ENCODE measurements around the gene PIP4K2A.
"Not testable (repeated sequence)": the region's sequence is repeated elsewhere in the genome, so short reads cannot be mapped to it uniquely, and the experiment has no call there.

Gene PIP4K2A

DNA sequence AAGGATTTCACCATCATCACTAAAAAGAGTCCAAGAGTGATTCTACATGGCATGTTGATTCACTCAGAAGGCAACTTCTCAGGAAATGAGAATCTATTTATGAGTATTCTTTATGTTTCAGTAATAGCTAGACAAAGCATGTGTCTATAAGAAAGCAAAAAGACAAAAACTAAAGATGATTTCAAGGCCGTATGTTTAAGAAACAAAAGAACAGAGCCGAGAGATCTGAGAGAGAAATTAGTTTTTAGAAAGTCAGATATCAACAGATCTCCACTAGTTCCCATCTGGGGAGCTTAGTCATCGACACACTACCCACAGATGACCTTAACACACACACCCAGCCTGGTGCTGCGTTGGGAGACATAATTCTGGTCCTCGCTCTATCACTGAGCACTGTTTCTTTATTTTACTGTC is 21.0 kb downstream of the PIP4K2A start:
- H3K4me3 Mint-ChIP-seq = peak overlapping the region; percentile 66
- peaks cover 96% of the 10 kb centered on the region for H3K4me1 Mint-ChIP-seq (ENCODE audit: low read depth)

DNA sequence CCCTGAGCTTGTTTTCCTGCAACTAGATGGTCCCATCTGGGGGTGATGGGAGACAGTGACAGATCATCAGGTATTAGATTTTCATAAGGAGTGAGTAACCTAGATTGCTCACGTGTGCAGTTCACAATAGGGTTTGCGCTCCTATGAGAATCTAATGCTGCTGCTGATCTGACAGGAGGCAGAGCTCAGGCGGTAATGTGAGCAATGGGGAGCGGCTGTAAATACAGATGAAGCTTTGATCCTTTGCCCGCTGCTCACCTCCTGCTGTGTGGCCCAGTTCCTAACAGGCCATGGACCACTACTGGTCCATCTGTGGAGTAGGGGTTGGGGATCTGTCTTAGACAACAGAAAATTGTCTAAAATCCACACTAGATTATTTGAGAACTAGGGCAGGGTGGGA is 22.3 kb downstream of the PIP4K2A start:
- H3K4me1 Mint-ChIP-seq (ENCODE audit: low read depth) = peaks cover 96% of the 10 kb centered on the region
- H3K27ac Mint-ChIP-seq, H3K4me3 Mint-ChIP-seq, H3K9me3 Mint-ChIP-seq, H3K27me3 Mint-ChIP-seq: not testable (repeated sequence)
- peaks cover 14% of the 10 kb centered on the region for H3K36me3 Mint-ChIP-seq (ENCODE audit: low read depth)

More for the DNA sequence above, 21.0 kb downstream of the PIP4K2A start:
- H3K27me3 Mint-ChIP-seq = no peaks in the 10 kb centered on the region
- H3K27ac Mint-ChIP-seq = peak overlapping the region; percentile 95
- H3K9me3 Mint-ChIP-seq = no peaks in the 10 kb centered on the region
- H3K36me3 Mint-ChIP-seq (ENCODE audit: low read depth) = peaks cover 14% of the 10 kb centered on the region

DNA sequence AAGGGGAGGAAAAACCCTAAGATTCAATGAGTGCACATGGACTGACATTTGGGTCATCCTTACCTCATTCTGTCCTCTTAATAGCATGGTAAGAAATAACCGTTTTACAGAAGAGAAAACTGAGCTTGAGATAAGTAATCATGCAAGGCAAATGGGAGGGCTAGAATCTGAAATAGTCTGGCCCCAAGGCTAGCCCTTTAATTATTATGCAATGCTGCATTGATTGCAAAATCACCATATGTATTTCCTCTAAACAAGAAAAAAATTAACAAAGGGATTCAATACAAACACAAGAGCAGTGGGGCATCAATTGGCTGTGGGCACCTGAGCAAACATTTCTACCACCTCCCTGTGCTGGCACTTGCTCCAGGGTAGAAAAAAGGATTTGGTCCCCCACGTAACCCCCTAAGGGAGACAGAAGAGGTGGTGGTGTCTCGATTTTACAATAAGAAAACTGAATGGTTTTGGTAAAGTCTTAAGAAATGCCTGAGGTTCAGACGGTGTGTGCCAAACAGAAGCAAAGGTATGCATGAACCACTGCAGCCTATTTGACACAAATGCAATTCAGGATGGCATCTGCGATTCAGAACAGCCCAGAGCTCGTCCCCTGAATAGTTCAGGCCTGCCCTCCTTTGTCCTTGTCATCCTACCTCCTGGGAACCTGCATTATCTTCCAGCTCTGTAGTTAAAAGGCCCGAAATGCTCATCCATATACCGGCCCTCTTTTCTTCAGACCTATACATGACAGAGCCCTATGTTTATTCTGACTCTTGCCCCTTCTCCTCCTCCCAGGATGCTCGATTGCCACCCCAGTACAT is 23.6 kb downstream of the PIP4K2A start:
- no peaks in the 10 kb centered on the region for H3K27me3 Mint-ChIP-seq
- H3K27ac Mint-ChIP-seq = peak overlapping the region; percentile 60
- H3K9me3 Mint-ChIP-seq = no peaks in the 10 kb centered on the region
- peaks cover 14% of the 10 kb centered on the region for H3K36me3 Mint-ChIP-seq (ENCODE audit: low read depth)
- no peak overlapping the region for H3K4me3 Mint-ChIP-seq
- H3K4me1 Mint-ChIP-seq (ENCODE audit: low read depth) = peaks cover 97% of the 10 kb centered on the region

DNA sequence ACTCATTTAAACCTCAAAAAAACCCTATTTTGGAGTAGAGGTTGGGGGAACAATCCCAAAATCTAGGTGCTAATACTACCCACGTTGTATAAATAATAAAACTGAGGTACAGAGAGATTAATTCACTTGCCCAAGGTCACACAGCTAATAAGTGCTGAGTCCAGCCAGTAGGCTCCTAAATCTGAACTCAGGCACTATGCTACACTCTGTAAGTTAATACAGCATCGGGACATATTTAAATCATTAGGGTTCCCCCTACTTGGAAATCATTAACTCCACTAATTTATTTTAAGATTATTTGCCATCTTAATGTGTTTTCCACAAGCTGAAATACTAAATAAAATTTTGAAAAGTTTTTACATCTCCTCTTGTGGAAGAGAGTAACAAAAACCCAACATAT is 24.2 kb downstream of the PIP4K2A start:
- peak overlapping the region; percentile 5 for H3K27ac Mint-ChIP-seq
- peaks cover 14% of the 10 kb centered on the region for H3K36me3 Mint-ChIP-seq (ENCODE audit: low read depth)
- H3K9me3 Mint-ChIP-seq = no peaks in the 10 kb centered on the region
- no peak overlapping the region for H3K4me3 Mint-ChIP-seq
- no peaks in the 10 kb centered on the region for H3K27me3 Mint-ChIP-seq
- H3K4me1 Mint-ChIP-seq (ENCODE audit: low read depth) = peaks cover 97% of the 10 kb centered on the region

DNA sequence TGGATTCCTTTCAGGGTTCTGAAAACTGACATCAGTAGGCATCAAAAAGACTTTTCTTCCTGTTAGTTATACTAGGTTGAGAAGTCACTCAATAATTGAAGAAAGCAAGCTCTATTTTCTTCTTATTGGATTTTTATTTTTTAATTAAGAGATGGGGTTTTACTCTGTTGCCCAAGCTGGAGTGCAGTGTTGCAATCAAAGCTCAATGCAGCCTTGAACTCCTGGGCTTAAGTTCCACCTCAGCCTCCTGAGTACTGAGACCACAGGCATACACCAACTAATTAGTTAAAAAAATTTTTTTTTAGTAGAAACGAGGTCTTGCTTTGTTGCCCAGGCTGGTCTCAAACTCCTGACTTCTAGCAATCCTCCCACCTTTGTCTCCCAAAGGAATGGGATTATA is 28.0 kb downstream of the PIP4K2A start:
- no peaks in the 10 kb centered on the region for H3K9me3 Mint-ChIP-seq
- H3K4me1 Mint-ChIP-seq (ENCODE audit: low read depth) = peaks cover 96% of the 10 kb centered on the region
- H3K27me3 Mint-ChIP-seq = no peaks in the 10 kb centered on the region
- no peaks in the 10 kb centered on the region for H3K36me3 Mint-ChIP-seq (ENCODE audit: low read depth)
- H3K4me3 Mint-ChIP-seq = no peak overlapping the region
- no peak overlapping the region for H3K27ac Mint-ChIP-seq

DNA sequence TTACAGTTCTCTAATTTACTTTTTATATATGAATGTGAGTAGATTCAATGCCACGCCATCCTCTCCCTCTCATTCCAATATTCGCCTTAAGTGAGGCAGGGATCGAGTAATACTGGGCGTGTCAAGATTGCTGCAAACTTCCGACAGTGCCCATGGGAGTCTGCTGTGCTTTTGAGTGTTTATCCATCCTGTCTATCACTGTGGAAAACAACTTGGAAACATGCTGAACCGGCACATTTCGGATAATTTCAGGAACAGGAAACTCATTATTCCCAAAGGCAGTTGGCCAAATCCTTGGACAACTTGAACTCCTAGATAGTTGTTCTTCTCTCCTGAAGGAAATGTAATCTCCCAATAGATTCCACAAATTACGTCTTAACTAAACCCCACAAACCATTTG is 28.5 kb downstream of the PIP4K2A start:
- no peaks in the 10 kb centered on the region for H3K36me3 Mint-ChIP-seq (ENCODE audit: low read depth)
- H3K9me3 Mint-ChIP-seq = no peaks in the 10 kb centered on the region
- no peak overlapping the region for H3K27ac Mint-ChIP-seq
- peaks cover 96% of the 10 kb centered on the region for H3K4me1 Mint-ChIP-seq (ENCODE audit: low read depth)
- H3K4me3 Mint-ChIP-seq = no peak overlapping the region
- no peaks in the 10 kb centered on the region for H3K27me3 Mint-ChIP-seq

DNA sequence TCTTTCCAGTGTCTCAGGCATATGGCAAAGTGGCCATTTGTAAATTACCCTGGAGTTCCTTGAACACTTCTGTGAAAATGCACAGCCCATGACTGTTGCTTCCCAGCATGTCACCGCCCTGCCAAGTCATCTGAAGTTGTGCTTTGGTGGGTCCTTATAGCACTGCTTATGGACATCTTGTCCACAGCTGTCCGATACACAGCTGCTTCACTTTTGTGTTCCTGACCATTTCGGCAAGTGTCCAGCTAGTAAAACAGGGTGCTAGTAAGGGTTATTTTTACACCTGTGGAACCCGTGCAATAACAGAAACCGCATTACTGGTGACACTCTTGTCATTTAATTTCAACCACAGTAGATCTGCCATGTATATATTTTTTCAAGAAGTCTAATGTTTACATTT is 29.7 kb downstream of the PIP4K2A start:
- H3K36me3 Mint-ChIP-seq (ENCODE audit: low read depth) = no peaks in the 10 kb centered on the region
- no peaks in the 10 kb centered on the region for H3K27me3 Mint-ChIP-seq
- no peak overlapping the region for H3K4me3 Mint-ChIP-seq
- H3K27ac Mint-ChIP-seq = peak overlapping the region; percentile 62
- peaks cover 94% of the 10 kb centered on the region for H3K4me1 Mint-ChIP-seq (ENCODE audit: low read depth)
- no peaks in the 10 kb centered on the region for H3K9me3 Mint-ChIP-seq

DNA sequence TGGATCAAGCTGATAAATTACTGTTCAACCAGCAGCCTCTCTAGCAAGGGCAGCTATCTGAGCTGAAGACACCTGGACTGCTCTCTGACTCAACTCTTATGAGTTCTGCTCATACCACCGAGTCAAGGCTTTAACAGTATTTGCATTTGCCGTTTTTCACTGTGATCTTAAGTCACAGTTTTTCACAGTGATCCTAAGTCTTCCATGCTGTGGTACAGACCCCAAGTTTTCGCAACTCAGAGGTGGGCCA is 31.3 kb downstream of the PIP4K2A start:
- peak overlapping the region; percentile 81 for H3K4me3 Mint-ChIP-seq
- H3K27ac Mint-ChIP-seq = peak overlapping the region; percentile 97
- no peaks in the 10 kb centered on the region for H3K9me3 Mint-ChIP-seq
- H3K36me3 Mint-ChIP-seq (ENCODE audit: low read depth) = peaks cover 7% of the 10 kb centered on the region
- no peaks in the 10 kb centered on the region for H3K27me3 Mint-ChIP-seq
- H3K4me1 Mint-ChIP-seq (ENCODE audit: low read depth) = peaks cover 94% of the 10 kb centered on the region

DNA sequence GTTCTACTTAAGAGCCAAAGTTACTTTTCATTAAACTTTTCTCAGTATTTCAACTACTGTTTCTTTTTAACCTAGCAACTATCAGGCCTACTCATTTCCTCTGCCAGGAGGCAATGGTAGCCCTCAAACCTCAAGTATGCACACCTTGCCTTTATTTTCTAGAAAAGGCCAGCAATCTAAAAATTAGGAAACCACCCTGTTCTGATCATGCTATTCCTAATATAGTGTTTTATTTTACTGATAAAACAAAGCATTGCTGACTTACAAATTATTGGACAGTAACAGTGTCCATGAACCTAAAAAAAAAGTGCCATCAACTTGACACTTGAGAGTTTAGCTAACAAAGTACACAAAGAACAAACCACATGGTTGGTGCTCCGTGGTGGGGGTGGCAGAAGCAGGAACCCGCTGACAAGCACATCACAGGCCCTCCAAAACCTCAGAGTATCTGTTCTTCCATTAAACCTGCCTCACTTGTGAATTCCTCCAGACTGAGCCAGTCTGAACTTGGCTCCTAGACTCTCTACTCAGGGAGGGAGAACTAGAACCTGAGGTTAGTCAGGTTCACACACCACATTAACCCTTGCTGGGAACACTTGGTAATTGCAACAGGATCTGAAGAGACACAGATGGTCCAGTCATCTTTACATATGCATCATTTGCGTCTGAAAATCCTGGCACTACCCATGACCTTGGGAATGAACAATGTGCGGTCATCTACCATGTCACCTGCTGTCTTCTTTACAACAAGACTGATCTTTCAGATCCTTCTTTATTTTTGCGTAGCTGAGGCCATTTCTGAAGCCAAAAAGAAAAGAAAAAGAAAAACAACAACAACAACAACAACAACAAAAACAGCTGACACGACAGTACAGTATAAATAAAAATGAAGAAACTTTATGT is 31.9 kb downstream of the PIP4K2A start:
- H3K27ac Mint-ChIP-seq = peak overlapping the region; percentile 97

DNA sequence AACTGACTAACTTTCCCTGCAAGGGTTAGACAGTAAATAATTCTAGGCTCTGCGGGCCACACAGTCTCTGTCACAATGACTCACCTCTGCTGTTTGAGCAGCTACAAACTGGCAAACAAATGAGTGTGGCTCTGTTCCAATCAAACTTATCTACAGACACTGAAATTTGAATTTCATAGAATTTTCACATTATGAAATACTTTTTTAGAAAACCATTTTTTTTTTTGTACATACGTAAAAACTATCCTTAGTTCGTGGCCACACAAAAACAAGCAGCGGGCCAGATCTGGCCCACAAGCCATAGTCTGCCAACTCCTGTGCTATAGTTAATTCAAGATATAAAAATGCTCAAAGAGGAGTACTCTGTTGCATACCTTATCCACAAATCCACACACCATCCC is 32.6 kb downstream of the PIP4K2A start:
- Mint-ChIP-seq H3K9me3 (no peaks in the 10 kb centered on the region), H3K27me3 (no peaks in the 10 kb centered on the region), H3K27ac (peak overlapping the region; percentile 97), H3K4me3 (peak overlapping the region; percentile 81), H3K36me3 (ENCODE audit: low read depth) (peaks cover 8% of the 10 kb centered on the region), H3K4me1 (ENCODE audit: low read depth) (peaks cover 94% of the 10 kb centered on the region)

More for the DNA sequence above, 31.9 kb downstream of the PIP4K2A start:
- Mint-ChIP-seq H3K27me3 (no peaks in the 10 kb centered on the region), H3K9me3 (no peaks in the 10 kb centered on the region), H3K36me3 (ENCODE audit: low read depth) (peaks cover 8% of the 10 kb centered on the region), H3K4me1 (ENCODE audit: low read depth) (peaks cover 94% of the 10 kb centered on the region), H3K4me3 (peak overlapping the region; percentile 81)

DNA sequence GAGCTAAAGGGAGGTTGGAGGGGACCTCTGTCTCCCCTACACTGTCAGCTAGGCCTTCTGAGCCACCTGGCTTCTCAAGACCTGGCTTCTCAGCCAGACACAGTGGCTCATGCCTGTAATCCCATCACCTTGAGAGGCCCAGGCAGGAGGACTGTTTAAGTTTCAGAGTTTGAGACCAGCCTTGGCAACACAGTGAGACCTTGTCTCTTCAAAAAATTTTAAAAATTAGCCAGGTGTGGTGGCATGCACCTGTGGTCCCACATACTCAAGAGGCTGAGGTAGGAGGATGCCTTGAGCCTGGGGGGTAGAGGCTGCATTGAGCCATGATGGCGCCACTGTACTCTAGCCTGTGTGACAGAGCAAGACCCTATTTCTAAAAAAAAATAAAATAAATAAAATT is 33.1 kb downstream of the PIP4K2A start:
- peak overlapping the region; percentile 22 for H3K4me3 Mint-ChIP-seq
- peaks cover 96% of the 10 kb centered on the region for H3K4me1 Mint-ChIP-seq (ENCODE audit: low read depth)
- H3K9me3 Mint-ChIP-seq = no peaks in the 10 kb centered on the region
- H3K27me3 Mint-ChIP-seq = no peaks in the 10 kb centered on the region
- H3K27ac Mint-ChIP-seq = peak overlapping the region; percentile 77
- H3K36me3 Mint-ChIP-seq (ENCODE audit: low read depth) = peaks cover 12% of the 10 kb centered on the region

DNA sequence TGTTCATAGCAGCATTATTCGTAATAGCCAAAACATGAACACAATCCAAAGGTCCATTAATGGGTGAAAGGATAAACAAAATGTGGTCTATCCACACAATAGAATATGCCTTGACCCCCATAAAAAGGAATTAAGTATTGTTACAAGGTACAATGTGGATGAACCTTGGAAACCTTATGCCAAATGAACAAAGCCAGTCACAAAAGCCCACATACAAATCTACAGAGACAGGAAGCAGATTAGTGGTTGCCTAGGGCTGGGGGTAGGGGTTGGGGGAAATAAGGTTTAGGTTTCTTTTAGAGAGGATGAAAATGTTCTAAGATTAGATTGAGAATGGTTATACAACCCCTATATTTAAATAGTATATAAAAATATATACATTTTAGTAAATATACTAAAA is 34.8 kb downstream of the PIP4K2A start:
- Mint-ChIP-seq H3K9me3 (no peaks in the 10 kb centered on the region), H3K4me3 (peak overlapping the region; percentile 26), H3K4me1 (ENCODE audit: low read depth) (peaks cover 95% of the 10 kb centered on the region), H3K36me3 (ENCODE audit: low read depth) (peaks cover 15% of the 10 kb centered on the region), H3K27ac (peak overlapping the region; percentile 81), H3K27me3 (no peaks in the 10 kb centered on the region)

DNA sequence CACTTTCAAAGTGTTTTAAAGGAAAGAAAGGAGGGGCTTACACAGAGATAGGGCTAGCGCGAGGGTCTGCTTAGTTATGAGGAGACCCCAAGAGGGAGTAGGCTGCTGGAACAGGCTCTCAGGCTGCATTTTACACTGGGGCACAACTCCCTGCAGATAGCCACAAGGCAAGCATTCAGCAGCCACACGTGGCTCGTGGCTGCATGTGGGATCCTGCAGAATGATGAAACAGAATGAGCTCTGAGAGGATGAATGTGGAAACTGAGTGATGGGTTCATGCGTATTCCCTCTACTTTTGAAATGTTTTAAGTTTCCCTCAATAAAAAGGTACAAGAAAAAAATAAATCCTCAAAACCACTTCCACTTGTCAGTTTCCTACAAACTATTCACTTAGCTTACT is 37.0 kb downstream of the PIP4K2A start:
- peak overlapping the region; percentile 50 for H3K4me3 Mint-ChIP-seq
- H3K27ac Mint-ChIP-seq = peak overlapping the region; percentile 81
- no peaks in the 10 kb centered on the region for H3K27me3 Mint-ChIP-seq
- H3K36me3 Mint-ChIP-seq (ENCODE audit: low read depth) = peaks cover 18% of the 10 kb centered on the region
- H3K4me1 Mint-ChIP-seq (ENCODE audit: low read depth) = peaks cover 95% of the 10 kb centered on the region
- no peaks in the 10 kb centered on the region for H3K9me3 Mint-ChIP-seq

DNA sequence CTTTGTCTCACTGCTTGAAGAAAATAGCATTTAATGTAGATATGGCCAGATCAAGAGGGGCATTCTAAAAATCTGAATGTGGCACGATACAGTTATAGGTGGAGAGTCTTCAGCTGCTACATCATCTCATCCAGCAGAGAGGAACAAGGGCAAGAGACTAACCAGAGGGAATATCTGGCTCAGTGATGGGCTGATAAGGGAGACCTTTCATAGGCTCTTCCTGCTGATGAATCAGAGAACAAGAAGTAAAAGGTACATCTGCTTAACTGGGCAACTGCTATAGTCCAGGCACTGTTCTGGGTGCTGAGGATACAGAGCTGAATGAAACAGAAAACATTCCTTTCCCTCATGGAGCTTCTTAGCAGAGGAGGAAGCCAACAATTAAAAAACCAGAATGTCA is 37.9 kb downstream of the PIP4K2A start:
- H3K4me1 Mint-ChIP-seq (ENCODE audit: low read depth) = peaks cover 96% of the 10 kb centered on the region
- no peak overlapping the region for H3K4me3 Mint-ChIP-seq

DNA sequence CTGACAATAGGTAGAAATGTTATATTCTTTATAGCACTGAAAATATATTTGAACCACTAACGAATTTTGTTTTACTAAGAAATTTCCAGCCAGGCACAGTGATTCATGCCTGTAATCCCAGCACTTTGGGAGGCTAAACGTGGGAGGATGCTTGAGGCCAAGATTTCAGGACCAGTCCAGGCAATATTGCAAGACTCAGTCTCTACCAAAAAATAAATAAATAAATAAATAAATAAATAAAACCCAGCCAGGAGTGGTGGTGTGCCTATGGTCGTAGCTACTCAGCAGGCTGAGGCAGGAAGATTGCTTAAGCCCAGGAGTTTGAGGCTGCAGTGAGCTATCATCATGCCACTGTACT is 39.8 kb downstream of the PIP4K2A start:
- H3K27me3 Mint-ChIP-seq = no peaks in the 10 kb centered on the region
- H3K36me3 Mint-ChIP-seq (ENCODE audit: low read depth) = peaks cover 19% of the 10 kb centered on the region
- H3K27ac Mint-ChIP-seq = no peak overlapping the region
- peaks cover 97% of the 10 kb centered on the region for H3K4me1 Mint-ChIP-seq (ENCODE audit: low read depth)
- no peak overlapping the region for H3K4me3 Mint-ChIP-seq
- H3K9me3 Mint-ChIP-seq = no peaks in the 10 kb centered on the region

More for the DNA sequence above, 37.9 kb downstream of the PIP4K2A start:
- peak overlapping the region; percentile 81 for H3K27ac Mint-ChIP-seq
- H3K9me3 Mint-ChIP-seq = no peaks in the 10 kb centered on the region
- H3K36me3 Mint-ChIP-seq (ENCODE audit: low read depth) = peaks cover 19% of the 10 kb centered on the region
- H3K27me3 Mint-ChIP-seq = no peaks in the 10 kb centered on the region

All from stimulated activated naive CD8-positive, alpha-beta T cell treated with anti-CD3 and anti-CD28 coated beads, Interleukin-15, Interleukin-2, amounts not matched to agents 100 ng/mL and 50 ng/mL, for 24 hours (primary cell).